Stimulated activated CD8-positive, alpha-beta memory T cell treated with anti-CD3 and anti-CD28 coated beads, Interleukin-2, amount 100 ng/mL, for 48 hours (primary cell): ENCODE measurements around the gene CIDEB.

Source experiments
- DNase-seq, 2 donors: peaks; one replicate each; pipeline ENCODE4 v3.0.0-alpha.2; 2020; ENCODE audit warnings: low read depth in 2 of 2

CIDEB gene

GRCh38 chr14:24290746-24291145, 17.0 kb downstream of the CIDEB start:
- no peak for DNase-seq

- DNase-seq, result peak; percentile 47 to 57
These were observed 18.0 kb downstream of the CIDEB start for GRCh38 chr14:24289649-24290280.

GRCh38 chr14:24286996-24287395, 20.8 kb downstream of the CIDEB start:
- no peak for DNase-seq

GRCh38 chr14:24285351-24285750, 22.4 kb downstream of the CIDEB start:
- DNase-seq, result no peak

- DNase-seq, result no peak
These were observed 23.2 kb downstream of the CIDEB start for GRCh38 chr14:24284501-24285035.

- DNase-seq, result no peak
These were observed 23.8 kb downstream of the CIDEB start for GRCh38 chr14:24283796-24284460.

- no peak for DNase-seq
These were observed 25.0 kb downstream of the CIDEB start for GRCh38 chr14:24282736-24283135.

- DNase-seq, result no peak
These were observed 26.1 kb downstream of the CIDEB start for GRCh38 chr14:24281636-24282035.

- no peak for DNase-seq
These were observed 26.8 kb downstream of the CIDEB start for GRCh38 chr14:24280797-24281460.

GRCh38 chr14:24279301-24280186, 28.2 kb downstream of the CIDEB start:
- peak in 1 of 2 donors; percentile 26 for DNase-seq

- no peak for DNase-seq
These were observed 29.4 kb downstream of the CIDEB start for GRCh38 chr14:24278424-24278823.

GRCh38 chr14:24277606-24278321, 30.0 kb downstream of the CIDEB start:
- DNase-seq, result no peak

GRCh38 chr14:24277071-24277470, 30.7 kb downstream of the CIDEB start:
- no peak for DNase-seq

GRCh38 chr14:24274101-24274543, 33.7 kb downstream of the CIDEB start:
- peak in 1 of 2 donors; percentile 18 for DNase-seq

- DNase-seq, result no peak
These were observed 34.3 kb downstream of the CIDEB start for GRCh38 chr14:24273422-24273998.

GRCh38 chr14:24272467-24272866, 35.3 kb downstream of the CIDEB start:
- DNase-seq, result no peak

- no peak for DNase-seq
These were observed 35.9 kb downstream of the CIDEB start for GRCh38 chr14:24271834-24272263.

- peak; percentile 78 to 80 for DNase-seq
These were observed 36.5 kb downstream of the CIDEB start, which contains the start of gene RABGGTA for GRCh38 chr14:24271134-24271833. Gene RABGGTA (minus strand): TSS chr14:24271597. CDS start chr14:24271115, 482 bp downstream.

- no peak for DNase-seq
These were observed 37.1 kb downstream of the CIDEB start for GRCh38 chr14:24270537-24271133.
